Measurements from ENCODE around the gene RAB5IF.
"Not testable (repeated sequence)": the region's sequence is repeated elsewhere in the genome, so short reads cannot be mapped to it uniquely, and the experiment has no call there.

The RAB5IF gene

DNA sequence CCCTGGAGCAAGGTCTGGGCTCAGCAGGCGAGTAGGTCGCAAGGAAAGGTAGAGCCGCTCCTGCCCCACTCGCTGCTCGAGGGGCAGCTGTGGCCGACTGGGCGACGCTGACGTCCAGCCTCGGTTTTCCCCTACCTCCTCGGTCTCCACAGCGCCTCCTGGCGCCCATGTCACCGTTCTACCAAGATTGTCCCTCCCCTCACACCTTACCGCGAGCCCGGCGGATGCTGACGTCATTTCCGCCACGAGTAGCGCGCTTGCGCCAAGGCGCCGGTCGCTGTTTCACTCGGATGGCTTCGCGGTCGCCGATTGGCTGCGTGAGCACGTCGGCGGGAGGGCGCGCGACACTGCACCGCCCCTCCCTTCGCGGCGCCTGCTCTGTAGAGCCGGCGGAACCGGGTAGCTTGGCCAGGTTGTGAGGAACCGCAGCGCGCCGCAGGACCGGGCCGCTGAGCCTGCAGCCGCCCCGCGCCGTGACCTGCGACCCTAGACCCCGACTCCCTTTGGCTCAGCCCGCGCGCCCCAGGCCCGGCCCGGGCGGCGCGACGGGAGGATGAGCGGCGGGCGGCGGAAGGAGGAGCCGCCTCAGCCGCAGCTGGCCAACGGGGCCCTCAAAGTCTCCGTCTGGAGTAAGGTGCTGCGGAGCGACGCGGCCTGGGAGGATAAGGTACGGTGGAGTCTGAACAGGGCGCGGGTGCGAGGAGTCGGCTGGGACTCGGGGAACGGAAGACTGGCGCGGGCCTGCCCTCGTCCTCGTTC, at the start of gene RAB5IF:
TSS of gene RAB5IF (plus strand) at position 381 of the 759 bp plus-strand sequence. CDS start at position 554, 173 bp downstream.
- peak; percentile 99 for DNase-seq (ENCODE audit: low read depth)

DNA sequence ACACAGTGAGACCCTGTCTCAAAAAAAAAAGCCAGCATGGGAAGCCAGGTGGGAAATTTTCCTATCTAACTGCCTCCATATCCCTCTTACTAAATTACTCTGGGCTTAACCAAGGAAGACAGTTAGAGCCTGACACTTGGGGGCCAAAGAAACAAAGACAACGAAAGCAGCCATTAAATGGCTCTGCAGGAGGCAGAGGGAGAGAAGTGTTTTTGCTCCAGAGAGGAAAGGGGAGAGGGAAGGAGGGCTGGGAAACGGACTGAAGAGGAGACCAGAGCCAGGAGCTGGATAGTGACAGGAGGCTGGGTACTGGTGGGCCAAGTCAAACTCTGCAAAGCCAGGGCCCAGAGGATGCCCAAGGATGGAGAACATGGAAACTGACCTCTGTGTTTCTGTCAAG, 42.9 kb upstream of the RAB5IF start:
- no peak for DNase-seq (ENCODE audit: low read depth)

- DNase-seq (ENCODE audit: low read depth), result no peak
These were observed 42.2 kb upstream of the RAB5IF start for GRCh38 chr20:36563374-36563773.

DNA sequence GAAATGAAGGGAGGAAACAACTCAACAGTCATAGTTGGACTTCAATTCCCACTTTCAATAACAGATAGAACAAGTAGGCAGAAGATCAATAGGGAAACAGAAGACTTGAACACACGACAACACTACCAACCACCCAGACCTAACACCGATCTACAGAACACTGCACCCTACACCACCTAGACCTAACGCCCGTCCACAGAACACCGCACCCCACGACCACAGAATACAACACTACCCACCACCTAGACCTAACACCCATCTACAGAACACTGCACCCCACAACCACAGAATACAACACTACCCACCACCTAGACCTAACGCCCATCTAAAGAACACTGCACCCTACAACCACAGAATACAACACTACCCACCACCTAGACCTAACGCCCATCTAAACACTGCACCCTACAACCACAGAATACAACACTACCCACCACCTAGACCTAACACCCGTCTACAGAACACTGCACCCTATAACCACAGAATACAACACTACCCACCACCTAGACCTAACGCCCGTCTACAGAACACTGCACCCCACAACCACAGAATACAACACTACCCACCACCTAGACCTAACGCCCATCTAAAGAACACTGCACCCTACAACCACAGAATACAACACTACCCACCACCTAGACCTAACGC, 41.4 kb upstream of the RAB5IF start:
- DNase-seq (ENCODE audit: low read depth), result not testable (repeated sequence)

DNA sequence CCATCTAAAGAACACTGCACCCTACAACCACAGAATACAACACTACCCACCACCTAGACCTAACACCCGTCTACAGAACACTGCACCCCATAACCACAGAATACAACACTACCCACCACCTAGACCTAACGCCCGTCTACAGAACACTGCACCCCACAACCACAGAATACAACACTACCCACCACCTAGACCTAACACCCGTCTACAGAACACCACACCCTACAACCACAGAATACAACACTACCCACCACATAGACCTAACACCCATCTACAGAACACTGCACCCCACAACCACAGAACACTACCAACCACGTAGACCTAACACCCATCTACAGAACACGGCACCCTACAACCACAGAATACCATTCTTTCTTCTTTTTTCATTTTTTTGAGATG, 40.9 kb upstream of the RAB5IF start:
- not testable (repeated sequence) for DNase-seq (ENCODE audit: low read depth)

GRCh38 chr20:36565520-36565919, 40.1 kb upstream of the RAB5IF start:
- DNase-seq (ENCODE audit: low read depth), result no peak

- no peak for DNase-seq (ENCODE audit: low read depth)
These were observed 35.6 kb upstream of the RAB5IF start for GRCh38 chr20:36569847-36570429.

GRCh38 chr20:36571564-36572504, 33.7 kb upstream of the RAB5IF start:
- no peak for DNase-seq (ENCODE audit: low read depth)

DNA sequence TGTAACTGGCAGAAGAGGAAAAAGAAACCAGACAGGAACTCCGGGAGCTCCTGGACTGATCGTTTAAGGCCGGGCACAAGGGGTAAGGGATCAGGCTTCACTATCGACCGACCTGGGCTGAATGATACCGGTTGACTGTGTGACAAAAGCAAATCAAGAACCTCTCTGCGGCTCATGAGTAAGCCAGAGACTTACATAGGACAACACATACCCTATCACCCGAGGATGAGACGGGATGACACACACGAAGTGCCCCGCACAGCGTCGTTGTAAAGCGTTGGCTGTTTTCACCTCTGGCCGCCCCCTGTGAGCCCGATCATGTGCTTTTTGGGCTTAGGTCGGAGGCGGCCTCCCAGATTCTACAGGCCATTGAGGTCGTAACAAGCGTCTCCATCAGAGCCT, 32.9 kb upstream of the RAB5IF start:
- DNase-seq (ENCODE audit: low read depth), result peak; percentile 68

DNA sequence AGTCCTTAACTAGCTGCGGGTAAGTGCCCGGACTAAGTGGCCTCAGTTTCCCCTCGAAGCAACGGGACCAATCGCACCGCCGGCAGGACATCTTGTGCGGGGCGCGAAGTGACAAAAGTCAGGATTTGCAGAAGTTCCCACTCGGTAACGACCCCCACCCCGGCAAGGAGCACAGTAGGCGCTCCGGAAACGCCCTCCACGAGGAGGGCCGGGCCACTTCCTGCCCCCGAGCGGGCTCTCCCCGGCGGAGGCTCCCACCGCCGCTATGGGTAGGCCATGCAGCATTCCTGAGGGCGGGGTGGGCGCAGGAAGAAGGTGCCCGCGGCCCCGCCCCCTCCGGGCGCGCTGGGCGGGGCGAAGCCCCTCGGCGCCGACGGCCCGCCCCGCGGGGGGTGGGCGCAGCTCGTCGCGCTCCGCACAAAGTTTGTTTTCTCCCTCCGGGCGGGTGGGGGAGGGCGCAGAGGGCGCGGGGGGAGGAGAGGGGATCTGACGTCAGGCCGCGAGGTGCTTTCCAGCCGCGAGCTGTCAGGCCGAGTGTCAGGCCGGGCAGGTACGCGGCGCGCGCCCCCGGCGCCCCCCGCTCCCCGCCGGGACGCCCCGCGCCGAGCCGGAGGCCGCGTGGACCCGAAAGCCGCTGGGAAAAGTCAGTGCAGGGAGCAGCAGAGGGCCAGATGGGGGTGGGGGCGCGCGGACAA, 32.3 kb upstream of the RAB5IF start, which contains the start of gene TGIF2:
TSS of gene TGIF2 (plus strand) at position 495 of the 695 bp plus-strand sequence. CDS start 5,178 bp downstream, outside the sequence.
- DNase-seq (ENCODE audit: low read depth), result peak; percentile 91

DNA sequence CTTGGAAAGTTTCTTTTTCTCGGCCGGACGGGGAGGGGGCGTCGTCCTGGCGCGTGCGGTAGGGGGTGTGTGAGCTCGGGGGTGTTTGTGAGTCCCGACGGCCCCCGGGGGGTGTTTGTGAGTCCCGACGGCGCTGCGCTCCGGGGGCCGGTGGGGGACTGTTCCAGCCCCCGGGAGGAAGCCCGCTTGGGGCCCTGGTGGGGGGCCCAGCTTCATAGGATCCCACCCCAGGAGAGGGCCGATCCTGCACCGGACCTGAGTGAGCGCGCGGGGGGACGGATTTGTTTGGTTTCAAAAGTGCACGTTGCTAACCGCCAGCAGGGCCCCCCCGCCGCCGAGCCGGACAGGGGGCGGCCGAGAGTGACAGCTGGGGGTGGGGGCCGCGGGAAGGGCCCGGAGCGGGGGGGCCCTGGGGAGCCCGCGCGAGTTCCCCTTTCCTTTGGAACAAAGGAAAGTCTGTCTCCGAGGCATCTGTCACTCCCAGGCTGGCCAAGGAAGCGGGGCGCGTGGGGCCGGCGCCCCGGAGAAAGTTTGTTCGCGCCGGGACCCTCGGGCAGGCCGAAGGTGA, 31.7 kb upstream of the RAB5IF start:
- DNase-seq (ENCODE audit: low read depth), result no peak

DNA sequence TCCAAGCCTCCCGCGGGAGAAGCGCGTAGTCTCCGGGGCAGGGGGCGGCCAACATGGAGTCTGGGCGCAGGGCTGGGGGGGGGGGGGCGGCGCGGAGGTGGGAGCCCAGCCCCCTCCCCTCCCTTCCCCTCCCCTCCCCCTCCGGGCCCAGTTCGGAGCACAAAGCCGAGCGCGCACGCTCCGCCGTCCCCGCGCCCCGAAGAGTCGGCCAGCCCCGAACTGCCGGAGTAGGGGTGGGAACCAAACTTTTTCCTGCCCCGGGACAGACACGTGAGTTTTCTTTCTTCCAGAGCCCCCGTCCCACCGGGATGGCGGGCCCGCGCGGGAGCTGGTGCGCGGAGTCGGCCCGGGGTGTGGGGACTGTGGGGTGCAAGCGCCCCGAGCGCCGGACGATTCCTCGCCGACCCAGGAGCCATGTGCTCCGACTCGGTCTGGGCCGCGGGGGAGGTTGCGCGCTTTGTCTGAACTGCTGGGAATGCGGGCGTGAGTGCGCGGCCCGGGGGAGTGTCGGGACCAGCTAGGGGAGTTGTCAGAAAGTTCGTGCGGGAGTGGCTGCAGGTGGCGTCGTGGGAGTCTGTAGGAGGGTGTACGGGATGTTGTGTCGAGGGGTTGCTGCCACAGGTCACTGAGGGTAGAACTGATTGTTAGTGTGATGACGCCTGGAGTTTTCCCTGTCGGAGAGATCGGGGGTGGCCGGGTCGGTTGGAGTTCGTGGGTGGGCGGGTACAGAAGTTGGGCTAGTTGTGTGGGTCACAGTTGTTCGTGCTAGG, 31.0 kb upstream of the RAB5IF start:
- peak; percentile 42 for DNase-seq (ENCODE audit: low read depth)

- DNase-seq (ENCODE audit: low read depth), result no peak
These were observed 29.5 kb upstream of the RAB5IF start for GRCh38 chr20:36576081-36576445.

DNA sequence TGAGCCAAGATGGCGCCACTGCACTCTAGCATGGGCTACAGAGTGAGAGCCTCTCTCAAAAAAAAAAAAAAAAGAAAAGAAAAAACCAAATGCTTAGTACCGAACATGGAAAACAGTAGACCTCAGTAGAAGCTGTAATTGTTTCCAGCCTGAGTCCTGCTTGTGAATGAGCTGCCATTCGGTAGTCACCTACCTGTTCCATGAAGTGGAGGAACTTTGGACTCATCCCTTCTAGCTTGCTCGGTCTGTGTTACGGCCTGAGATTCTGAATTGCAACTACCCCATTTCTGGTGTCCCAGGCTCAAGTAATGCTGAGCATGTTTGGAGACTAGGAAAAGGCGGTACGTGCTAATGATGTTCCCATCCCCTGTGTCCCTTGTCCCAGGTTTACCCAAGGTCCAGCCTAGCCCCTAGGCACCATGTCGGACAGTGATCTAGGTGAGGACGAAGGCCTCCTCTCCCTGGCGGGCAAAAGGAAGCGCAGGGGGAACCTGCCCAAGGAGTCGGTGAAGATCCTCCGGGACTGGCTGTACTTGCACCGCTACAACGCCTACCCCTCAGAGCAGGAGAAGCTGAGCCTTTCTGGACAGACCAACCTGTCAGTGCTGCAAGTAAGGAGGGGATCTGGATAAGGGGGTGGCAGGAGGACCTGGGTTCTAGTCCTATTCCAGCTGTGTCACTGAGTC, 27.1 kb upstream of the RAB5IF start:
- DNase-seq (ENCODE audit: low read depth), result no peak

DNA sequence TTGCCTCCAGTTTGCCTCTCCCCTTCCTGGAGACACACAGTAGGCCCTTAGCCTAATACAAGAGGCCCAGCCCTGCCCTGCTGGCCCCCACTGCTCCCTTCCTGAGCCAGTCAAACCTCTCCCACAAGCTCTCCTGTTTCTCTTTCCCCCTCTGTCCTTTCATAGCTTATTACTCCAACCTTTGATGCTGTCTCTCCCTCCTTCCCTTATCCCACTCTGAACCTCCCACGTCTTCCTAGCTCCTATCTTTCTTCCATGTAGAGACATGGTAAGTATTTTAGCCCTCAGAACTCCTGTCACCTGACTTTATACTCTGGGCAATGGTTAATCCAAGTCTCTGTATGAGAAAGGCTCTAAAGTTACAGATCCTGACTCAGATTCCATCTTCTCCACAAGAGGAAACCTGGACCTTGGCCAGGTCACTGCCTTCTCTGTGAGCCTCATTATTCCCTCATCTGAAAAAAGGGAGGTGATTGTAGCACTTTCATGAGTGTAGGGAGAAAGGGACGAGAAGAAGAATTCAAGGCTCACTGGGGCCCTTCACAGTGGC, 25.5 kb upstream of the RAB5IF start:
- DNase-seq (ENCODE audit: low read depth), result no peak

GRCh38 chr20:36582322-36582721, 23.3 kb upstream of the RAB5IF start:
- no peak for DNase-seq (ENCODE audit: low read depth)

GRCh38 chr20:36582821-36583220, 22.8 kb upstream of the RAB5IF start:
- DNase-seq (ENCODE audit: low read depth), result no peak

- DNase-seq (ENCODE audit: low read depth), result no peak
These were observed 21.5 kb upstream of the RAB5IF start for GRCh38 chr20:36584018-36584481.

GRCh38 chr20:36585410-36586125, 20.0 kb upstream of the RAB5IF start:
- no peak for DNase-seq (ENCODE audit: low read depth)
